ENCODE results near the gene PCSK2.

The PCSK2 gene

GRCh38 chr20:17465236-17465635 lies 238.4 kb downstream of the PCSK2 start:
- TF ChIP-seq CTCF (IDR thresholded peaks at IDR 0.05; ENCODE audit: control extremely low read depth, extremely low read depth, low read depth, missing control alignments) = no peak
- ChIA-PET CTCF (no interaction called here), POLR2A (no interaction called here)
- DNase-seq (ENCODE audit: extremely low spot score) = no peak

GRCh38 chr20:17466641-17467040 lies 239.8 kb downstream of the PCSK2 start:
- DNase-seq (ENCODE audit: extremely low spot score) = no peak
- no peak for TF ChIP-seq CTCF (IDR thresholded peaks at IDR 0.05; ENCODE audit: control extremely low read depth, extremely low read depth, low read depth, missing control alignments)
- ChIA-PET CTCF (no interaction called here), POLR2A (no interaction called here)

GRCh38 chr20:17467120-17467655 lies 240.3 kb downstream of the PCSK2 start:
- DNase-seq (ENCODE audit: extremely low spot score) = no peak
- CTCF ChIA-PET = interaction anchor here (0.7 to 0.8 kb wide), 2 partner anchors 9 to 12 kb away, joined by 3 read pairs; no protein-coding TSS in a partner anchor
- POLR2A ChIA-PET = no interaction called here
- TF ChIP-seq CTCF (IDR thresholded peaks at IDR 0.05; ENCODE audit: control extremely low read depth, extremely low read depth, low read depth, missing control alignments) = no peak

- DNase-seq (ENCODE audit: extremely low spot score) = no peak
- TF ChIP-seq CTCF (IDR thresholded peaks at IDR 0.05; ENCODE audit: control extremely low read depth, extremely low read depth, low read depth, missing control alignments) = no peak
- ChIA-PET POLR2A (no interaction called here), CTCF (no interaction called here)
Observed at GRCh38 chr20:17468073-17468840, 241.4 kb downstream of the PCSK2 start.

- DNase-seq (ENCODE audit: extremely low spot score) = no peak
- ChIA-PET POLR2A (no interaction called here), CTCF (interaction anchor here (0.8 kb wide), 1 partner anchor 38 kb away, joined by 4 read pairs; no protein-coding TSS in a partner anchor)
- TF ChIP-seq CTCF (IDR thresholded peaks at IDR 0.05; ENCODE audit: control extremely low read depth, extremely low read depth, low read depth, missing control alignments) = no peak
Observed at GRCh38 chr20:17469246-17470030, 242.6 kb downstream of the PCSK2 start.

- no peak for TF ChIP-seq CTCF (IDR thresholded peaks at IDR 0.05; ENCODE audit: control extremely low read depth, extremely low read depth, low read depth, missing control alignments)
- ChIA-PET CTCF (no interaction called here), POLR2A (no interaction called here)
- no peak for DNase-seq (ENCODE audit: extremely low spot score)
Observed at GRCh38 chr20:17470521-17470920, 243.7 kb downstream of the PCSK2 start.

All from GM10248 (cell line).